HG02798 (cell line): ENCODE measurements around the gene CBFA2T3.

Experiments used
- ATAC-seq: cut with Tn5 transposase; IDR thresholded peaks from one replicate; pipeline ENCODE4 v1.9.1; 2021; ENCODE audit warnings: mild to moderate bottlenecking; ENCODE audit not compliant: unreplicated experiment, poor library complexity

Gene CBFA2T3

DNA sequence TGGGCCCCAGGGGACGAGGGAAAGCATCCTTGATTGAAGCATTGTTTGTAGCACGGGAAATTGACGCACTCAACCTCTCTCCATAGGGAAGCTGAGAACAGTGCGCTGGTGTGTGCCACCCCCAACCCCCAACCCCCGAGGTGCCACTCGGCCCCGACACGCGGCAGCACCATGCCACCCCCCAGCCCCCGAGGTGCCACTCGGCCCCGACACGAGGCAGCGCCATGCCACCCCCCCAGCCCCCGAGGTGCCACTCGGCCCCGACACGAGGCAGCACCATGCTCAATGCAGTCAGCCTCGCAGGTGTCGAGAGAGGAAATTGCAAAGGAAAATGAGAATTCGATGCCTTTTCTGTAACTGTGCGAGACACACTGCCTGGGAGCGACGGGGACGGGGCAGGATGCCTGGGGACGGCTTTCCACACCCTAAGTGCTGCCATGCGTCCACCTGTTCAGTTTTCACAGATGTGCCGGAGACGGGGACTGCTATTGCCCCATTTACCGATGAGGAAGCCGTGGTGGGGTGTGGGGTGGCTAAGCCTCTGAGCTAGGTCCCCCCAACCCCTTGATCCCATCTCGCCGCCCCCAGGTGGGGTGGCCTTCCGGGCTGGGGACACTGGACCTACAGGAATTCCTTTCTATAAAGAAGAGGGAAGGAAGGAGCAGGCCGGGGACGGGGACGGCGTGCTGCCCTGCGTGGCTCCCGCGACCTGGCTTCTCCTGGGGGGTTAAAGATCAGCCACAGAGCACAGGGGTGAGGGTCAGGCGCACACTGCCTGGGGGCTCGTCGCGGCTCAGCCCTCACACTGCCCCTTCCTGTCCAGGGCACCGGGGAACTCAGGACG lies 9.8 kb downstream of the CBFA2T3 start:
- no peak for ATAC-seq

DNA sequence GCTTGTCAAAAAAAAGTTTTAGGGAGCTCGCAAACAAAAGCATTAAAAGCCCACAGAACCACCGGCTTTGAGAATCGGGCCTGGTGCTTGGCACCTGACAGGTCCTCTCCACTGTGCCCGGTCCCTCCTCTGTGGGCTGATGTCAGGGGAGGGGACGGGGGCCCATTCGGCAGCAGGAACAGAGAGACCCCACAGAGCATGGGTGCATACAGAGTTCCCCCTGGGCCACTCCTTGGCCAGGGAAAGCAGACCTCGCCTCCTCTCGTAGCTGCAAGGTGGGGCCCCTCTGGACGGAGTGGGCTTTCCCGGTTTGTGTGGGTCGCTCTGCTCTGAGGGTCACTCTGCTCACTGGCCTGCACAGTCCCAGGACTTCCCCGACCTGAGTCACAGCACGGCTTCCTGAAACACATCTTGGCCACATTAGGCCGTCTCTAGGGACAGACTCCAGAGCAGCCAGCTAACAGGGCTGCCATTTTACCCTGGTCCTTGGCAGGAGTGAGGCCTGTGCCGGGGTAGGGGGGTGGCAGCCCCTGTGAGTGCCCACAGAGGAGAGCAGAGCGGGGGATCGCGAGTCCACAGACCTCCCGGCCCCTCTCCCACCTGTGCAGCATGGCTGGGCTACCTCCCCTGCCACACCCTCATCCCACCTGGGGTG lies 11.1 kb downstream of the CBFA2T3 start:
- no peak for ATAC-seq

- no peak for ATAC-seq
Observed at GRCh38 chr16:88965411-88965810, 11.6 kb downstream of the CBFA2T3 start.

- ATAC-seq, result no peak
Observed at GRCh38 chr16:88964636-88965035, 12.4 kb downstream of the CBFA2T3 start.

DNA sequence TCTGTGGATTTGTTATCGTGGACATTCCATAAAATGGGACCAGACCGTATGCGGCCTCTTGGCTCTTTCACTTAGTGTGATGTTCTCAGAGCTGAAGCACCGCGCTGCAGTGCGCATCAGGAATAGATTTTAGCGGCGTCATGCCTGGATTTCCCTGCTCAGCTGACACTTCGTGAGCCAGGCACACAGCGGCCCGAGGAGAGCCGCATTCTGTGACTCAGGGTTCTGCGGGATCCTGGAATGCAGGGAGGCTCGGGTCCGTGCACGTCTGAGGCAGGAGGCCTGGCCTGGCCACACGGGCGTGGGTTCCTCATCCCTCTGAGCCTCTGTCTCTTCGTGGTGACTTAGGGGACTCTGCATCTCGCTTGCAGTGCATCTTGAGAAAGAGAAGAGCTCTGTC lies 13.4 kb downstream of the CBFA2T3 start:
- no peak for ATAC-seq

DNA sequence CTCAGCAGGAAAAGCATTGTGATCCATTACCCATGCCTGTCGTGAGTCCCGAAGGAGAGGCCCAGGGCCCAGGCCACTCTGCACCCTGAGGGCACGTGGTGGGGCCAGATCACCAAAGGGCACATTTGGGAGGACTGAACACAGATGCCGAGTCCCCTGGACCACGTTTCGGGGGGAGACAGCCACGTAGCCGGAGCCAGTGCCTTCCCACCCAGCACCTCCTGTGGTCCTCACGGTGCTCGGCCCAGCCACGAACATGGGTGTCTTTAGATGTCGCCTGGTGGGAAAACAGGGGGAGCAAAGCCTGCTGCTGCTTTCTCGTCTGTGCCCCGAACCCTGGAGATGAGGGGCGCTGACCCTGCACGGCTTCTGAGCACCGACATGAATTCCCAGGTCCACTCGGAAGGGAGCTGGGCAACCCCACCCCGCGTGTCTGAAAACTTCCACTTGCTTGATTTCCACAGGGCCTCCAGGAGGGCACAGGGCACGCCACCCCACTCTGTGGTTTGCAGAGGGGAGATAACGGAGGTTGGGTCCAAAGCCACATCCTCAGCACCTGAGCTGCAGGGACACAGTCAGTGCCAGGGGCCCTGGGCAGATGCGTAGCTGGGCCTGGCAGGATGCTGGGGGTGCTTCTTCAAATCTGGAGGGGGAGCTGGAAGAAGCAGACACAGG lies 14.4 kb downstream of the CBFA2T3 start:
- no peak for ATAC-seq

- no peak for ATAC-seq
Observed at GRCh38 chr16:88961011-88961410, 16.0 kb downstream of the CBFA2T3 start.

GRCh38 chr16:88960516-88960915 lies 16.5 kb downstream of the CBFA2T3 start:
- ATAC-seq, result no peak

- ATAC-seq, result no peak
Observed at GRCh38 chr16:88959022-88959421, 18.0 kb downstream of the CBFA2T3 start.

DNA sequence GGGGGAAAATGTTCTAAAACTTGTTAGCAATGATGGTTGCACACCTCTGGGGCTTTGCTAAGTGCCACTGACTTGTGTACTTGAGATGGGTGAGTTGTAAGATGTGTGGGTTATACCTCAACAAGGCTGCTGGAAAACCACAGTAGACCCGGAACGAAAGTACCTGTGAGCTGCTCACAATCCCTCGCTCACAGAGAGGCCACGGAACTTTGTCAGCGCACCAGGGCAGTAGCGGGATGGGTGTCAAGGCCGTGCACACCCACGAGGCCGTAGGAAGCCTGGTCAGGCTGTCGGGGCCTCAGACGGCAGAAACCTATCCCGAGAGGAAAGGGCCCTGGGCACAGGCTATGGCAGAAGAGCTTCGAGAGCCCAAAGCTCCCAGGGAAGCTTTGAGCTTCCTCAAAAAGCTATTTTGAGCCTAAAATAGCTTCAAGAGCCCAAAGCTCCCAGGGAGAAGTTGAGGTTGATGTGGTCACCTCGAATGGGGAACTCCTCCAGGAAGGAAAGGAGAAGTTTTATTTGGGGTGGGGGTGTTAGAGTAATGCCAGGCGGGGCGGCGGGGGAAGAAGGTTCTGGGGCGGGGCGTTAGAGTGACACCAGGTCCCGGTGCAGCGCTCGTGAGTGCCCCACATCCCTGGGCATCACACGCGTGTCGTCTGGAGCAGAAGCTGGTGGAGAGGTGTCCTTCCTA lies 19.0 kb downstream of the CBFA2T3 start:
- no peak for ATAC-seq

DNA sequence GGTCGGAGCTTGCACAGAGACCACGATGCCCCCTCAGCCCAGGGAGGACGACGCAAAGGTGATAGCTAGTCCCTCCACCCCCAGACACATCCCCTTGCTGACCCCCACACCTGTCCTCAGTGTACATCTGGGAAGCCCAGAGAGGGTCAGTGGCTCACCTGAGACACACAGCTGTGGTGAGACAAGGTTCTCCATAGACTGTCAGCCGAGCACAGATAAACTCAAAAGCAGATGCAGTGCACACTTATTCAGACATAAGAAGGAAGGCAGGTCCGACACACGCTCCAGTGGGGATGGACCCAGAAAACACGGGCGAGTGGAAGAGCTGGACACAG lies 19.6 kb downstream of the CBFA2T3 start:
- ATAC-seq, result no peak

DNA sequence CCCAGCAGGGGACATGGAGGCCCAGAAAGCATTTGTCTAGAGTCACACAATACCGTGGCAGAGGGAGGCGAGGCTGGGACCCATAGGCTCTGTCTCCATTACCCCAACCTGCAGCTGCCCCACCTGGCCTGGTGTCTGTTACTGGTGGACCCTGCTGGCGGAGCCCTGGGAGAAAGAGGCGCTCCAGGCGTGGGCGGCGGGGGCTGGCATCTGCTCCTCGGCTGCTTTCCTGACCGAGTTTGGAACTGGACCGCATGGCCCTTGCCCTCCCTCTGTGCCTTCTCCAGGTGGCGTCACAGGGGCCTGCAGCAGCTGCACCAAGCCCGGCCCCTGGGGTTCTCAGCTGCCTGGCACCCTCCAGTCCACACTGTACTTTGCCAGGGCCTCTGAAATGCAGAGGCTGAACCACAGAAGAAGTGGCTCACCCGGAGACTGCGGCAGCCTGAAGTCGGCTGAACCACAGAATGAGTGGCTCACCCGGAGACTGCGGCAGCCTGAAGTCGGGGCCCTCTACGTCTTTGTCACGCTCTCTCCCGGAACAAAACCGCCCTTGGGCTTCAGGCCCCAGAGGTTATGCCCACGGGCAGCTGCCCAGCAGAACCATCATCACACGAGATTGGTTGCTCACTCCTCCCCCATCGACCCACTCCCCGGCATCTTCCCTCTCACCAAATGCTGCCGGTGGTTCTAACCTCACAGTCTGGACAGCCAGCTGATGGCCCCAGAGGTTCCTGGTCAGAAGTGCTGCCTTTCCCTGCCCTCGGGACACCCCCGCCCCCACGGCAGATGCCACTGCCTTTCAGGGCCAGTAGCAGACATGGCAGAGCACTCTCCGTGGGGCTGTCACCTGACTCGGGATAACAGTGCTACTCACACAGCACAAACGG lies 20.2 kb downstream of the CBFA2T3 start:
- no peak for ATAC-seq

GRCh38 chr16:88955906-88956305 lies 21.1 kb downstream of the CBFA2T3 start:
- ATAC-seq, result no peak

DNA sequence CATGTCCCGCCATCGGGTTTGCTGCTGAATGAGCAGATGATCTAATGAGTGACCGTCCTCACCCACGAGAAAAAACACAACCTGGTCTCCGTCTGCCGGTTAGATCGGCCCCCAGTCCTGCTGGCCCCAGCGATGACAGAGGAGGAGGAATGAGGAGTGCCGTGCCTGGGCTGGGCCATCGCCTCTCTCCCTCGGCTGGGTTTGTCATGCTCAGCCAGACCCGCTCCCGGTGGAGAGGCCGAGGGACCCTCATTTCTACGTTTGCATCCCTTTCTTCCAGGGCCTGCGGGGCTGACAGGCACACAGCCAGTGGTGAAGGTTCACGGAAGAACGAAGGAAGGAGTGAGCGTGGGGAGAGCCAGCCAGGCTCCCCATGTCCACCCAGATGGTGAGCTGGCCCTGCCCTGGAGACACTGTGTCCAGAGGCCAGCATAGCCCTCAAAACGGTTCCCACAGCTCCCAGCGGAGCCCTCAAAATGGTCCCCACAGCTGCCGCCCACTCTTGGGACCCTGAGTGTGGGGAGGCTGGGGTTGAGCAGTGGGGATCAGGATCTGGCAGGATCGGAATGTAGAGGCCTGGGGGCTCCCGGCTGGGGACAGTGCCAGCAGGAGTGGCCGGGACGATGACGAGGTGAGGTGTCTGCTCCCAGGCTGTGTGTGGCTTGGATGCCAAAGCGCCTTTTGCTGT lies 23.9 kb downstream of the CBFA2T3 start:
- no peak for ATAC-seq

DNA sequence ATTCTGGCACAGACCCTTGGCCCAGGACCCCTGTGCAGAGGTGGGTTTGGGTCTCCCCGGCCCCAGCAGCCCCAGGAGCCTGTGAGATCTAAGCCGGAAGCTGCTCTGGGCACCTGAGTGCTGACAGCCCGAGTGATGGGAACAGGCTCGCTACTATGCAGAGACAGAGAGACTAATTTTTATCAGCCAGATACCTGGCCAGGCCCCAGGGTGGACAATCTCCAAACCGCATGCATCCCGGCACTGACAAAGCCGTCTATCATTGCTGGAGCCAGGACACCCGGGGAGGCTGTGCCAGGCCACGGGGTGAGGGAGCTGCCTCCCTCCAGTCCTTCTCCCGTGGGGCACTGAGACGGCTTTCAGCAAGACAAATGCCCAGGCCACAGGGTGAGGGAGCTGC lies 25.0 kb downstream of the CBFA2T3 start:
- ATAC-seq, result no peak

- no peak for ATAC-seq
Observed at GRCh38 chr16:88951501-88951900, 25.5 kb downstream of the CBFA2T3 start.

- ATAC-seq, result no peak
Observed at GRCh38 chr16:88948781-88949490, 28.1 kb downstream of the CBFA2T3 start.

GRCh38 chr16:88945473-88945872 lies 31.5 kb downstream of the CBFA2T3 start:
- ATAC-seq, result no peak

- no peak for ATAC-seq
Observed at GRCh38 chr16:88943741-88944140, 33.3 kb downstream of the CBFA2T3 start.
